H9 (cell line): ENCODE results near the gene TAS2R46. TPM values are rescaled to one million over a fixed set of nuclear protein-coding genes. Genes with fewer than 3 reads are reported as not detected.

Source experiments
- DNase-seq: peaks from one replicate; pipeline ENCODE4 v3.0.0-alpha.2; 2017
- H2AFZ ChIP-seq: one replicate; pipeline ENCODE4 v1.6.1; 2013; ENCODE audit warnings: mild to moderate bottlenecking, low read length, control low read depth, moderate library complexity
- H2AK5ac ChIP-seq: 2 replicates; pipeline ENCODE4 v1.6.1; 2013; ENCODE audit warnings: low read length, control low read depth, mixed read lengths; ENCODE audit not compliant: insufficient read length
- H2BK120ac ChIP-seq: one replicate; pipeline ENCODE4 v1.6.1; 2013; ENCODE audit warnings: low read depth, mild to moderate bottlenecking, low read length, control low read depth, inconsistent platforms; ENCODE audit not compliant: poor library complexity, severe bottlenecking
- H2BK12ac ChIP-seq: 2 replicates; pipeline ENCODE4 v1.6.1; 2013; ENCODE audit warnings: low read length, control low read depth, mixed read lengths, low read depth; ENCODE audit not compliant: insufficient read length
- H2BK15ac ChIP-seq: 2 replicates; pipeline ENCODE4 v1.6.1; 2013; ENCODE audit warnings: low read depth, low read length, control low read depth
- H2BK20ac ChIP-seq: one replicate; pipeline ENCODE4 v1.6.1; 2013; ENCODE audit warnings: low read depth, mild to moderate bottlenecking, low read length, control low read depth, inconsistent platforms; ENCODE audit not compliant: poor library complexity, severe bottlenecking
- H2BK5ac ChIP-seq: 2 replicates; pipeline ENCODE4 v1.6.1; 2013; ENCODE audit warnings: low read length, control low read depth, mixed read lengths; ENCODE audit not compliant: insufficient read length
- H3K14ac ChIP-seq: 2 replicates; pipeline ENCODE4 v1.6.1; 2013; ENCODE audit warnings: low read length, control low read depth; ENCODE audit not compliant: insufficient read depth
- H3K18ac ChIP-seq: 2 replicates; pipeline ENCODE4 v1.6.1; 2013; ENCODE audit warnings: low read depth, mild to moderate bottlenecking, mixed read lengths, low read length, control low read depth; ENCODE audit not compliant: insufficient read length
- H3K23ac ChIP-seq: 2 replicates; pipeline ENCODE4 v1.6.1; 2013; ENCODE audit warnings: low read length, control low read depth, mixed read lengths, low read depth; ENCODE audit not compliant: insufficient read length
- H3K23me2 ChIP-seq: 2 replicates; pipeline ENCODE4 v1.6.1; 2013; ENCODE audit warnings: low read depth, mild to moderate bottlenecking, mixed read lengths, low read length, control low read depth; ENCODE audit not compliant: insufficient read length, poor library complexity, severe bottlenecking
- H3K27ac ChIP-seq: 2 replicates; pipeline ENCODE4 v1.5.1; 2013; ENCODE audit warnings: low read length, control low read depth, mixed read lengths, low read depth; ENCODE audit not compliant: insufficient read length
- H3K27me3 ChIP-seq: 2 replicates; pipeline ENCODE4 v1.6.1; 2013; ENCODE audit warnings: low read length, control low read depth, inconsistent platforms; ENCODE audit not compliant: insufficient read depth
- H3K4ac ChIP-seq: 2 replicates; pipeline ENCODE4 v1.6.1; 2013; ENCODE audit warnings: low read depth, mild to moderate bottlenecking, control low read depth, inconsistent platforms, low read length, moderate library complexity
- H3K4me1 ChIP-seq: 2 replicates; pipeline ENCODE4 v1.6.1; 2013; ENCODE audit warnings: low read length, control low read depth, inconsistent platforms; ENCODE audit not compliant: insufficient read depth
- H3K4me2 ChIP-seq: 2 replicates; pipeline ENCODE4 v1.6.1; 2013; ENCODE audit warnings: low read length, control low read depth, mixed read lengths; ENCODE audit not compliant: insufficient read length, insufficient read depth
- H3K56ac ChIP-seq: 2 replicates; pipeline ENCODE4 v1.6.1; 2013; ENCODE audit warnings: low read depth, mild to moderate bottlenecking, mixed read lengths, low read length, control low read depth; ENCODE audit not compliant: insufficient read length
- H3K79me1 ChIP-seq: 2 replicates; pipeline ENCODE4 v1.6.1; 2013; ENCODE audit warnings: low read depth, mild to moderate bottlenecking, moderate library complexity, low read length, control low read depth, inconsistent platforms; ENCODE audit not compliant: insufficient read depth, poor library complexity, severe bottlenecking
- H3K79me2 ChIP-seq: 2 replicates; pipeline ENCODE4 v1.6.1; 2013; ENCODE audit warnings: low read length, control low read depth, inconsistent platforms; ENCODE audit not compliant: insufficient read depth
- H3K9ac ChIP-seq: 2 replicates; pipeline ENCODE4 v1.6.1; 2013; ENCODE audit warnings: low read length, control low read depth, mixed read lengths; ENCODE audit not compliant: insufficient read length; ENCODE audit errors: extremely low read depth
- H3K9me3 ChIP-seq: one replicate; pipeline ENCODE4 v1.6.1; 2013; ENCODE audit warnings: low read depth, low read length, inconsistent platforms; ENCODE audit not compliant: control insufficient read depth
- H3T11ph ChIP-seq: one replicate; pipeline ENCODE4 v1.6.1; 2013; ENCODE audit warnings: mild to moderate bottlenecking, low read length, control low read depth, inconsistent platforms
- H4K20me1 ChIP-seq: one replicate; pipeline ENCODE4 v1.6.1; 2013; ENCODE audit not compliant: control insufficient read depth, insufficient read length, insufficient read depth
- H4K5ac ChIP-seq: 2 replicates; pipeline ENCODE4 v1.6.1; 2013; ENCODE audit warnings: low read depth, mild to moderate bottlenecking, mixed read lengths, low read length, control low read depth; ENCODE audit not compliant: insufficient read length
- H4K8ac ChIP-seq: replicated peaks from 2 replicates; pipeline ENCODE4 v1.6.1; 2013; ENCODE audit warnings: low read length, control low read depth, mixed read lengths, low read depth; ENCODE audit not compliant: insufficient read length
- H4K91ac ChIP-seq: 2 replicates; pipeline ENCODE4 v1.6.1; 2013; ENCODE audit warnings: low read depth, mild to moderate bottlenecking, moderate library complexity, mixed read lengths, low read length, control low read depth; ENCODE audit not compliant: insufficient read length
- H3K27ac Mint-ChIP-seq, 3 experiments: 2 replicates in 2 of 3; 3 replicates in 1 of 3; pipeline ENCODE4 v1.8.0; 2020 to 2021; ENCODE audit warnings: mixed read lengths in 3 of 3, mild to moderate bottlenecking in 1 of 3, moderate library complexity in 1 of 3
- H3K27me3 Mint-ChIP-seq: 2 replicates; pipeline ENCODE4 v1.8.0; 2021; ENCODE audit warnings: low read depth, mild to moderate bottlenecking, moderate library complexity, mixed read lengths
- H3K36me3 Mint-ChIP-seq, 3 experiments: 2 replicates in 2 of 3; 3 replicates in 1 of 3; pipeline ENCODE4 v1.8.0; 2020 to 2021; ENCODE audit warnings: low read depth in 3 of 3, mixed read lengths in 3 of 3; ENCODE audit not compliant: insufficient read depth in 1 of 3
- H3K4me1 Mint-ChIP-seq, 2 experiments: 2 replicates each; pipeline ENCODE4 v1.8.0; 2020; ENCODE audit warnings: mixed read lengths in 2 of 2
- H3K4me3 Mint-ChIP-seq, 2 experiments: 2 replicates in 1 of 2; 3 replicates in 1 of 2; pipeline ENCODE4 v1.8.0; 2020 to 2021; ENCODE audit warnings: mild to moderate bottlenecking in 2 of 2, mixed read lengths in 2 of 2, moderate library complexity in 1 of 2
- H3K9me3 Mint-ChIP-seq, 2 experiments: 2 replicates in 1 of 2; 3 replicates in 1 of 2; pipeline ENCODE4 v1.8.0; 2020; ENCODE audit warnings: mild to moderate bottlenecking in 2 of 2, mixed read lengths in 2 of 2, moderate library complexity in 1 of 2
- WGBS: extraction: QIAGEN DNeasy Blood & Tissue Kit; methylation state at CpG from one replicate; pipeline ENCODE4 v1.1.7; 2013; ENCODE audit warnings: missing lambda C conversion rate, low lambda C conversion rate, mixed read lengths; ENCODE audit not compliant: insufficient read length; ENCODE audit errors: extremely low coverage; 5-methylcytosine and 5-hydroxymethylcytosine counted together
- total RNA-seq: library from RNA; stranded (reverse); gene quantifications from 2 replicates; pipeline ENCODE4 v1.2.1, GENCODE V29; 2021
- TF ChIP-seq, protein P1 (sequence below): fragments of 200-600 bp; sonication (generic); conservative IDR thresholded peaks from 3 replicates; pipeline ENCODE4 v1.8.0; 2021; ENCODE audit warnings: antibody characterized with exemption, mild to moderate bottlenecking

Gene TAS2R46
- total RNA-seq, 1 experiment from 2014 or later: 1.2 TPM

DNA sequence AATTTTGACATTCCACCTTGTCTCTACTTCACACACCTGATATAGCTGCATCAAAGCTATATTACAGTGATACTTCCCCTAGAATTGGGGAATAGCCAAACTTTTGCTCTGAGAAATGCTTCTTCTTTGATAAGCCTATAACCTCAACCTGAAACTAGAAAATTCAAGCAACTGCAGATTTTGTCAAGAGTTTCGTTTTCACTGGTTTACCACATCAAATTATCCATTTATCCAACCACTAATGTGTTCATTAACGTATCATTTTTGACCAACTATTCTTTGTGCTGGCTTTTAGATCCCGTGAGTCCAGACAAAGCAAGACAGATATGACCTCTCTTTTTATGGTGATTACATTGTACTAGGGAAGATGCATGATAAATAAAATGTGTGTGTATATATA lies 13.5 kb upstream of the TAS2R46 start:
- no peak overlapping the region for H4K8ac ChIP-seq
- no peak overlapping the region for H3K4ac ChIP-seq
- H2AFZ ChIP-seq: no peak overlapping the region
- no peak overlapping the region for H3T11ph ChIP-seq
- no peak overlapping the region for H3K4me3 Mint-ChIP-seq
- H3K27me3 ChIP-seq: no peaks in the 10 kb centered on the region; the same call in 1 of the 2 replicates
- no peak overlapping the region for H4K5ac ChIP-seq
- H3K23ac ChIP-seq: no peak overlapping the region
- TF ChIP-seq, protein P1, sequence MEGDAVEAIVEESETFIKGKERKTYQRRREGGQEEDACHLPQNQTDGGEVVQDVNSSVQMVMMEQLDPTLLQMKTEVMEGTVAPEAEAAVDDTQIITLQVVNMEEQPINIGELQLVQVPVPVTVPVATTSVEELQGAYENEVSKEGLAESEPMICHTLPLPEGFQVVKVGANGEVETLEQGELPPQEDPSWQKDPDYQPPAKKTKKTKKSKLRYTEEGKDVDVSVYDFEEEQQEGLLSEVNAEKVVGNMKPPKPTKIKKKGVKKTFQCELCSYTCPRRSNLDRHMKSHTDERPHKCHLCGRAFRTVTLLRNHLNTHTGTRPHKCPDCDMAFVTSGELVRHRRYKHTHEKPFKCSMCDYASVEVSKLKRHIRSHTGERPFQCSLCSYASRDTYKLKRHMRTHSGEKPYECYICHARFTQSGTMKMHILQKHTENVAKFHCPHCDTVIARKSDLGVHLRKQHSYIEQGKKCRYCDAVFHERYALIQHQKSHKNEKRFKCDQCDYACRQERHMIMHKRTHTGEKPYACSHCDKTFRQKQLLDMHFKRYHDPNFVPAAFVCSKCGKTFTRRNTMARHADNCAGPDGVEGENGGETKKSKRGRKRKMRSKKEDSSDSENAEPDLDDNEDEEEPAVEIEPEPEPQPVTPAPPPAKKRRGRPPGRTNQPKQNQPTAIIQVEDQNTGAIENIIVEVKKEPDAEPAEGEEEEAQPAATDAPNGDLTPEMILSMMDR: no peak
- peaks cover 18 to 19% of the 10 kb centered on the region in 2 experiments for H3K4me1 Mint-ChIP-seq
- no peaks in the 10 kb centered on the region for H3K9me3 ChIP-seq
- H4K20me1 ChIP-seq: no peaks in the 10 kb centered on the region
- no peak overlapping the region for H2BK20ac ChIP-seq
- no peak overlapping the region for H3K4me2 ChIP-seq
- peaks cover 0 to under 1% of the 10 kb centered on the region in 2 experiments; a peak in 1 of 5 replicates for H3K9me3 Mint-ChIP-seq
- no peak overlapping the region for H3K27ac Mint-ChIP-seq
- no peaks in the 10 kb centered on the region; the same call in none of the 2 replicates for H3K27me3 Mint-ChIP-seq
- H3K27ac ChIP-seq: no peak overlapping the region
- no peak overlapping the region for H3K56ac ChIP-seq
- WGBS: no CpG with 5 or more reads among the region's 3 CpGs
- no peak overlapping the region for H2BK12ac ChIP-seq
- no peaks in the 10 kb centered on the region; the same call in 1 of the 2 replicates for H3K4me1 ChIP-seq
- H3K79me1 ChIP-seq: no peaks in the 10 kb centered on the region
- no peak overlapping the region for H2AK5ac ChIP-seq
- no peaks in the 10 kb centered on the region for H3K23me2 ChIP-seq
- no peak overlapping the region for H2BK5ac ChIP-seq
- no peak overlapping the region for H3K18ac ChIP-seq
- DNase-seq: no peak
- H3K36me3 Mint-ChIP-seq: peaks cover 0 to 4% (median 3%) of the 10 kb centered on the region in 3 experiments; a peak in 4 of 7 replicates
- H2BK15ac ChIP-seq: no peak overlapping the region
- H2BK120ac ChIP-seq: no peak overlapping the region
- no peaks in the 10 kb centered on the region for H3K79me2 ChIP-seq
- H3K9ac ChIP-seq: no peak overlapping the region
- H4K91ac ChIP-seq: no peak overlapping the region
- no peak overlapping the region for H3K14ac ChIP-seq
